Upper lobe of left lung (tissue), 6 donors: Measurements from ENCODE around the gene CEP89. TPM values are rescaled to one million over a fixed set of nuclear protein-coding genes. Genes with fewer than 3 reads are reported as not detected.

Experiments used
- ATAC-seq, 2 donors: fragments of 200-7000 bp; cut with Tn5 transposase; one replicate each; pipeline ENCODE4 v1.9.1; 2022; ENCODE audit warnings: mild to moderate bottlenecking in 2 of 2, moderate library complexity in 2 of 2; ENCODE audit not compliant: low FRiP score in 2 of 2
- DNase-seq, 2 donors: peaks; one replicate each; pipeline ENCODE4 v3.0.0-alpha.2; 2019 to 2020
- H3K27ac ChIP-seq, 4 donors: fragments of 200-600 bp; sonication (generic); one replicate each; pipeline ENCODE4 v1.5.1; 2016 to 2019
- H3K27me3 ChIP-seq, 4 donors: fragments of 200-600 bp; sonication (generic); one replicate each; pipeline ENCODE4 v1.5.1; 2017 to 2019
- H3K36me3 ChIP-seq, 4 donors: fragments of 200-600 bp; sonication (generic); one replicate each; pipeline ENCODE4 v1.5.1; 2016 to 2019
- H3K4me1 ChIP-seq, 4 donors: fragments of 200-600 bp; sonication (generic); one replicate each; pipeline ENCODE4 v1.5.1; 2018 to 2019
- H3K4me3 ChIP-seq, 4 donors: fragments of 200-600 bp; sonication (generic); one replicate each; pipeline ENCODE4 v1.5.1; 2017 to 2019; ENCODE audit warnings: mild to moderate bottlenecking in 2 of 4, moderate library complexity in 1 of 4
- H3K9me3 ChIP-seq, 4 donors: fragments of 200-600 bp; sonication (generic); one replicate each; pipeline ENCODE4 v1.5.1; 2018 to 2019
- EP300 ChIP-seq, 4 donors: sonication (generic); formaldehyde crosslinking; IDR thresholded peaks; one replicate each; pipeline ENCODE4 v1.5.1; 2017; ENCODE audit warnings: antibody characterized with exemption in 4 of 4, control low read depth in 2 of 4
- POLR2A ChIP-seq, 4 donors: fragments of 450-650 bp; IDR thresholded peaks; one replicate each; pipeline ENCODE4 v1.5.1; 2016 to 2017; ENCODE audit warnings: antibody characterized with exemption in 4 of 4, mild to moderate bottlenecking in 2 of 4
- POLR2AphosphoS5 ChIP-seq, 2 donors: sonication (generic); formaldehyde crosslinking; IDR thresholded peaks; one replicate each; pipeline ENCODE4 v1.5.1; 2017; ENCODE audit warnings: antibody characterized with exemption in 2 of 2
- WGBS, 2 donors: methylation state at CpG; one replicate each; pipeline ENCODE4 v1.1.5; 2017 to 2018; 5-methylcytosine and 5-hydroxymethylcytosine counted together
- total RNA-seq, 6 donors: library from RNA; depleted of rRNA in 4 of 6; stranded (reverse); fragments of >200 nt in 4 of 6; gene quantifications; one replicate each; pipeline versions ENCODE4 v1.1.0 to v1.2.1, GENCODE V29; 2016 to 2021
- TF ChIP-seq, protein P1 (sequence below), 6 experiments: fragments of 450-650 bp in 4 of 6; fragments of 200-600 bp in 2 of 6; sonication (generic) in 2 of 6; IDR thresholded peaks; one replicate each; pipeline ENCODE4 v1.5.1; 2016 to 2019; ENCODE audit warnings: antibody characterized with exemption in 6 of 6
- donor health status: DM: no; HTN: no; CAD: no; lungs with moderate emphysema.
- donor health status: DM: no; HTN: yes; CAD: no; lungs with severe emphysema.

CEP89 gene
- total RNA-seq, 6 donors from 2014 or later, result 10.1 to 16.0 (median 14.1) TPM

GRCh38 chr19:32916969-32917615 lies 54.7 kb downstream of the CEP89 start:
- no peak overlapping the region for H3K4me3 ChIP-seq
- 47 to 52% methylated on average over 4 of the region's 4 CpGs for WGBS, 2 donors
- no peak overlapping the region for H3K27ac ChIP-seq
- no peaks in the 10 kb centered on the region for H3K4me1 ChIP-seq
- TF ChIP-seq POLR2AphosphoS5 (IDR thresholded peaks at IDR 0.05) (no peak), EP300 (IDR thresholded peaks at IDR 0.05) (no peak)
- TF ChIP-seq, protein P1, sequence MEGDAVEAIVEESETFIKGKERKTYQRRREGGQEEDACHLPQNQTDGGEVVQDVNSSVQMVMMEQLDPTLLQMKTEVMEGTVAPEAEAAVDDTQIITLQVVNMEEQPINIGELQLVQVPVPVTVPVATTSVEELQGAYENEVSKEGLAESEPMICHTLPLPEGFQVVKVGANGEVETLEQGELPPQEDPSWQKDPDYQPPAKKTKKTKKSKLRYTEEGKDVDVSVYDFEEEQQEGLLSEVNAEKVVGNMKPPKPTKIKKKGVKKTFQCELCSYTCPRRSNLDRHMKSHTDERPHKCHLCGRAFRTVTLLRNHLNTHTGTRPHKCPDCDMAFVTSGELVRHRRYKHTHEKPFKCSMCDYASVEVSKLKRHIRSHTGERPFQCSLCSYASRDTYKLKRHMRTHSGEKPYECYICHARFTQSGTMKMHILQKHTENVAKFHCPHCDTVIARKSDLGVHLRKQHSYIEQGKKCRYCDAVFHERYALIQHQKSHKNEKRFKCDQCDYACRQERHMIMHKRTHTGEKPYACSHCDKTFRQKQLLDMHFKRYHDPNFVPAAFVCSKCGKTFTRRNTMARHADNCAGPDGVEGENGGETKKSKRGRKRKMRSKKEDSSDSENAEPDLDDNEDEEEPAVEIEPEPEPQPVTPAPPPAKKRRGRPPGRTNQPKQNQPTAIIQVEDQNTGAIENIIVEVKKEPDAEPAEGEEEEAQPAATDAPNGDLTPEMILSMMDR (IDR thresholded peaks at IDR 0.05), result no peak
- DNase-seq (no peak), ATAC-seq (no peak)
- H3K9me3 ChIP-seq, result no peaks in the 10 kb centered on the region
- H3K27me3 ChIP-seq, result no peaks in the 10 kb centered on the region
- peaks cover 3 to 55% (median 14%) of the 10 kb centered on the region in 4 donors for H3K36me3 ChIP-seq

- Histone ChIP-seq H3K4me1 (no peaks in the 10 kb centered on the region), H3K9me3 (no peaks in the 10 kb centered on the region), H3K4me3 (no peak overlapping the region), H3K27me3 (no peaks in the 10 kb centered on the region), H3K36me3 (peaks cover 0 to 54% (median 8%) of the 10 kb centered on the region in 4 donors), H3K27ac (no peak overlapping the region)
- ATAC-seq (no peak), DNase-seq (no peak)
- TF ChIP-seq, protein P1 (IDR thresholded peaks at IDR 0.05), result no peak
- TF ChIP-seq POLR2A (IDR thresholded peaks at IDR 0.05), result no peak
- no peak for TF ChIP-seq POLR2AphosphoS5 (IDR thresholded peaks at IDR 0.05)
- no peak for TF ChIP-seq EP300 (IDR thresholded peaks at IDR 0.05)
- 69 to 87% methylated on average over 12 of the region's 12 CpGs for WGBS, 2 donors
These were observed 56.7 kb downstream of the CEP89 start for GRCh38 chr19:32914879-32915660.

DNA sequence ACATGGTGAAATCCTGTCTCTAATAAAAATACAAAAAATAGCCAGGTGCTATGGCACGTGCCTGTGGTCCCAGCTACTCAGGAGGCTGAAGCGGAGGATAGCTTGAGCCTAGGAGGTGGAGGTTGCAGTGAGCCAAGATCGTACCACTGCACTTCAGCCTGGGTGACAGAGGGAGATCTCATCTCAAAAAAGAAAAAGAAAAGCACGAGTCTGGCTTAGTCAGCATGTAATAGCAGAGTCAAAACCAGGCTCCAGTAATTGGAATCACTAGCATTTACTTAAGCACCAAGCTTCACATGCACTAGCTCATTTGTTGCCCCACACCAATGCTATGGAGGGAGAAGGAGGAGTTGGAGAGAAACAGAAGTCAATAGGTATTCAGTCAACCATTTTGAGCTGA lies 60.3 kb downstream of the CEP89 start:
- Histone ChIP-seq H3K27ac (no peak overlapping the region), H3K36me3 (peaks cover 3 to 60% (median 14%) of the 10 kb centered on the region in 4 donors), H3K9me3 (no peaks in the 10 kb centered on the region), H3K4me3 (no peak overlapping the region), H3K4me1 (no peaks in the 10 kb centered on the region), H3K27me3 (no peaks in the 10 kb centered on the region)
- ATAC-seq (no peak), DNase-seq (no peak)
- TF ChIP-seq, protein P1 (IDR thresholded peaks at IDR 0.05), result no peak
- TF ChIP-seq POLR2AphosphoS5 (IDR thresholded peaks at IDR 0.05), result no peak
- TF ChIP-seq POLR2A (IDR thresholded peaks at IDR 0.05), result no peak
- no peak for TF ChIP-seq EP300 (IDR thresholded peaks at IDR 0.05)
- 91 to 96% methylated on average over 4 of the region's 4 CpGs for WGBS, 2 donors

GRCh38 chr19:32910874-32911273 lies 60.9 kb downstream of the CEP89 start:
- Histone ChIP-seq H3K9me3 (no peaks in the 10 kb centered on the region), H3K27me3 (no peaks in the 10 kb centered on the region), H3K4me3 (no peak overlapping the region), H3K36me3 (peaks cover under 1 to 58% (median 14%) of the 10 kb centered on the region in 4 donors), H3K4me1 (no peaks in the 10 kb centered on the region), H3K27ac (no peak overlapping the region)
- ATAC-seq, result no peak
- no peak for DNase-seq
- TF ChIP-seq POLR2A (IDR thresholded peaks at IDR 0.05), result no peak
- no peak for TF ChIP-seq POLR2AphosphoS5 (IDR thresholded peaks at IDR 0.05)
- no peak for TF ChIP-seq EP300 (IDR thresholded peaks at IDR 0.05)
- WGBS, 2 donors, result 86 to 94% methylated on average over 5 of the region's 5 CpGs

- Histone ChIP-seq H3K27ac (no peak overlapping the region), H3K36me3 (peaks cover 0 to 60% (median 14%) of the 10 kb centered on the region in 4 donors), H3K27me3 (no peaks in the 10 kb centered on the region), H3K4me1 (no peaks in the 10 kb centered on the region), H3K4me3 (no peak overlapping the region), H3K9me3 (no peaks in the 10 kb centered on the region)
- 95 to 97% methylated on average over 5 of the region's 5 CpGs for WGBS, 2 donors
- no peak for DNase-seq
- no peak for ATAC-seq
- TF ChIP-seq POLR2A (IDR thresholded peaks at IDR 0.05) (no peak), POLR2AphosphoS5 (IDR thresholded peaks at IDR 0.05) (no peak), EP300 (IDR thresholded peaks at IDR 0.05) (no peak)
- TF ChIP-seq, protein P1 (IDR thresholded peaks at IDR 0.05), result no peak
These were observed 61.7 kb downstream of the CEP89 start for GRCh38 chr19:32910094-32910493.
